A549 (cell line): ENCODE data around the gene CLDN5. TPM values are rescaled to one million over a fixed set of nuclear protein-coding genes. Genes with fewer than 3 reads are reported as not detected.
A peak's percentile ranks its signal among the peaks of the same experiment; 100 is the strongest.

ENCODE experiments used
- ATAC-seq, 2 experiments: fragments of 200-7000 bp in 1 of 2; fragments of >200 bp in 1 of 2; cut with Nextera tagmentation in 1 of 2; cut with Tn5 transposase in 1 of 2; 3 replicates each; pipeline versions ENCODE4 v1.8.0 to v1.9.1; 2018 to 2020; ENCODE audit warnings: mild to moderate bottlenecking in 1 of 2, moderate library complexity in 1 of 2
- CTCF ChIA-PET: fragments of 300-600 bp; sonication (Branson Sonifier 250); formaldehyde crosslinking; extraction: SDS; loops from one replicate; lab custom pipeline; 2021; ENCODE audit warnings: antibody characterized with exemption, inconsistent platforms; lab: Yijun Ruan, JAX
- POLR2A ChIA-PET: fragments of 350-600 bp; formaldehyde crosslinking; extraction: SDS; loops from one replicate; lab custom pipeline; 2021; ENCODE audit warnings: antibody characterized with exemption, inconsistent platforms; lab: Yijun Ruan, JAX
- DNase-seq, 2 experiments: peaks; one replicate each; pipeline versions ENCODE4 v3.0.0 to v3.0.0-alpha.2; 2011 to 2016; ENCODE audit warnings: low read depth in 1 of 2, low spot score in 1 of 2
- FAIRE-seq: peaks from 2 replicates; lab custom pipeline; 2011; peaks lifted over from hg19 to GRCh38; lab: Jason Lieb, UNC
- H3K27ac ChIP-seq, 2 experiments: fragments of >200 bp; sonication (Bioruptor Twin); formaldehyde crosslinking; 3 replicates each; pipeline ENCODE4 v1.5.1; 2016 to 2017
- H3K4me1 ChIP-seq: fragments of >200 bp; sonication (Bioruptor Twin); formaldehyde crosslinking; 3 replicates; pipeline ENCODE4 v1.6.1; 2016
- H3K4me2 ChIP-seq: fragments of >200 bp; sonication (Bioruptor Twin); formaldehyde crosslinking; 3 replicates; pipeline ENCODE4 v1.6.1; 2016
- H3K4me3 ChIP-seq: fragments of >200 bp; sonication (Bioruptor Twin); formaldehyde crosslinking; 3 replicates; pipeline ENCODE4 v1.5.1; 2016
- H3K9me3 ChIP-seq: fragments of >200 bp; sonication (Bioruptor Twin); formaldehyde crosslinking; 3 replicates; pipeline ENCODE4 v1.6.1; 2016
- CHD4 ChIP-seq: fragments of 200-600 bp; sonication (generic); IDR thresholded peaks from 2 replicates; pipeline ENCODE4 v1.6.1; 2016; ENCODE audit warnings: antibody characterized with exemption, mild to moderate bottlenecking, borderline replicate concordance
- GATA3 ChIP-seq: IDR thresholded peaks from 2 replicates; pipeline ENCODE4 v1.6.1; 2012; ENCODE audit warnings: borderline replicate concordance
- NFE2L2 ChIP-seq: fragments of 150-350 bp; conservative IDR thresholded peaks from 2 replicates; pipeline ENCODE4 v1.6.1; 2014; ENCODE audit warnings: low read length
- RARB ChIP-seq: fragments of 250-450 bp; sonication (Bioruptor Pico); IDR thresholded peaks from 2 replicates; pipeline ENCODE4 v1.8.0; 2021; ENCODE audit warnings: mild to moderate bottlenecking, moderate library complexity
- RNF2 ChIP-seq: fragments of 200-600 bp; sonication (generic); IDR thresholded peaks from 2 replicates; pipeline ENCODE4 v1.6.1; 2016; ENCODE audit warnings: low read depth, mild to moderate bottlenecking, antibody characterized with exemption, moderate library complexity, borderline replicate concordance
- SREBF2 ChIP-seq: fragments of 450-650 bp; IDR thresholded peaks from 2 replicates; pipeline ENCODE4 v1.6.1; 2014; ENCODE audit warnings: mild to moderate bottlenecking, moderate library complexity
- ZNF302 ChIP-seq: fragments of 250-450 bp; sonication (Bioruptor Pico); IDR thresholded peaks from 2 replicates; pipeline ENCODE4 v1.9.0; 2021; ENCODE audit warnings: inconsistent platforms, mild to moderate bottlenecking, moderate library complexity
- WGBS: methylation state at CpG from one replicate; pipeline ENCODE4 v1.1.6; 2017; ENCODE audit errors: missing lambda C conversion rate; 5-methylcytosine and 5-hydroxymethylcytosine counted together
- polyA plus RNA-seq, 4 experiments: library from polyadenylated mRNA; depleted of rRNA in 3 of 4; stranded (reverse); fragments of >200 nt; fragmentation: RNase III in 1 of 4; extraction: RNeasy Plus Mini Kit Qiagen cat#74134 plus additional on column Dnase treatment in 1 of 4; gene quantifications; 2 replicates in 3 of 4; 3 replicates in 1 of 4; pipeline ENCODE4 v1.2.3, GENCODE V29; 2011 to 2017
- TF ChIP-seq, protein P1 (sequence below): fragments of 250-450 bp; sonication (Bioruptor Pico); IDR thresholded peaks from 2 replicates; pipeline ENCODE4 v1.5.0; 2021; ENCODE audit warnings: mild to moderate bottlenecking, moderate library complexity, borderline replicate concordance
- TF ChIP-seq, protein P2 (sequence below): fragments of 200-600 bp; sonication (generic); IDR thresholded peaks from 2 replicates; pipeline ENCODE4 v1.6.1; 2016; ENCODE audit warnings: antibody characterized with exemption, mild to moderate bottlenecking, moderate library complexity
- TF ChIP-seq, protein P3 (sequence below): fragments of >200 bp; sonication (Bioruptor Twin); formaldehyde crosslinking; IDR thresholded peaks from 3 replicates; pipeline ENCODE4 v1.5.1; 2016
- TF ChIP-seq, protein P4 (sequence below): fragments of >200 bp; sonication (Bioruptor Twin); formaldehyde crosslinking; IDR thresholded peaks from 2 replicates; pipeline ENCODE4 v1.6.1; 2016
- TF ChIP-seq, protein P5 (sequence below): IDR thresholded peaks from 2 replicates; pipeline ENCODE4 v1.6.1; 2012; ENCODE audit warnings: low read depth, borderline replicate concordance

Gene CLDN5
- polyA plus RNA-seq, 2 of the 4 experiments (the other 2 are of a cell fraction): not detected

DNA sequence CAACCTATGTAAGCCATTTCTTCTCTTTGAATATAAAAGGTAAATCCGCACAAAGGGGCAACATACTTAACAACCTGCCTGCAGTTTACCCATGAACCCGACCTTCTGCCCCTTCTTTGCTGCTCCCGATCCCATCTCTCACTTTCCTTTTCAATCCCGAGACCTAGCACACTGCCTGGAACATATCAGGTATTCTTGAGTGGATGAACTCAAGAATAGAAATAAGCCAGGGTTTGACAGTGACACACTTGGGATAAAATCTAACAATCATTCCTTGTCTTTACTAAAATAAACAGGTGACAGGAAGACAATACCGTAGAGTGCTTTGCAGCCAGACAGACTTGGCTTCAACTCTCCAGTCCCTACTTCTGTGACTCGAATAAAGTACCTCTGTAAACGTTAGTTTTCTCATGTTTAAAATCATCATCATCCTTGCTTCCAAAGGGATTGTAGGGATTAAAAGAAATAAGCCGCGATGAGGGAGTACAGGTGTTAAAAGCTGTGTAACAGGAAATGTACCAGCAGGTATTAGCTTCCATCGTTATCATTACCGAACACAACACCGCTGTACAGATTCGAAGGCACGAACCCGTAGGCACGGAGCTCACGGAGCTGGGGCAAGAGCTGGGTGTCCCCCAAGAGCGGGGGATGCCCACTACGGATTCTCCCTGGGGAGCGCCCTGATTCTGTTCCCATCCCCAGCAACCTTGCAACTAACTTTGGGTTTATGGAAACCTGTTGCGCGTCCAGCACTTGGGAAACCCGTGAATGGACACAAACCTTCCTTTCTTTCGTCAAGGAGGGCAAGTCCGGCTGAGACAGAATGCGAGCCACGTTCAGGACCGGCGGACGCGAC lies 45.9 kb downstream of the CLDN5 start (continued):
- TF ChIP-seq, protein P1, sequence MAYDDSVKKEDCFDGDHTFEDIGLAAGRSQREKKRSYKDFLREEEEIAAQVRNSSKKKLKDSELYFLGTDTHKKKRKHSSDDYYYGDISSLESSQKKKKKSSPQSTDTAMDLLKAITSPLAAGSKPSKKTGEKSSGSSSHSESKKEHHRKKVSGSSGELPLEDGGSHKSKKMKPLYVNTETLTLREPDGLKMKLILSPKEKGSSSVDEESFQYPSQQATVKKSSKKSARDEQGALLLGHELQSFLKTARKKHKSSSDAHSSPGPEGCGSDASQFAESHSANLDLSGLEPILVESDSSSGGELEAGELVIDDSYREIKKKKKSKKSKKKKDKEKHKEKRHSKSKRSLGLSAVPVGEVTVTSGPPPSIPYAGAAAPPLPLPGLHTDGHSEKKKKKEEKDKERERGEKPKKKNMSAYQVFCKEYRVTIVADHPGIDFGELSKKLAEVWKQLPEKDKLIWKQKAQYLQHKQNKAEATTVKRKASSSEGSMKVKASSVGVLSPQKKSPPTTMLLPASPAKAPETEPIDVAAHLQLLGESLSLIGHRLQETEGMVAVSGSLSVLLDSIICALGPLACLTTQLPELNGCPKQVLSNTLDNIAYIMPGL (CRISPR knock-in tag): no peak
- TF ChIP-seq, protein P2, sequence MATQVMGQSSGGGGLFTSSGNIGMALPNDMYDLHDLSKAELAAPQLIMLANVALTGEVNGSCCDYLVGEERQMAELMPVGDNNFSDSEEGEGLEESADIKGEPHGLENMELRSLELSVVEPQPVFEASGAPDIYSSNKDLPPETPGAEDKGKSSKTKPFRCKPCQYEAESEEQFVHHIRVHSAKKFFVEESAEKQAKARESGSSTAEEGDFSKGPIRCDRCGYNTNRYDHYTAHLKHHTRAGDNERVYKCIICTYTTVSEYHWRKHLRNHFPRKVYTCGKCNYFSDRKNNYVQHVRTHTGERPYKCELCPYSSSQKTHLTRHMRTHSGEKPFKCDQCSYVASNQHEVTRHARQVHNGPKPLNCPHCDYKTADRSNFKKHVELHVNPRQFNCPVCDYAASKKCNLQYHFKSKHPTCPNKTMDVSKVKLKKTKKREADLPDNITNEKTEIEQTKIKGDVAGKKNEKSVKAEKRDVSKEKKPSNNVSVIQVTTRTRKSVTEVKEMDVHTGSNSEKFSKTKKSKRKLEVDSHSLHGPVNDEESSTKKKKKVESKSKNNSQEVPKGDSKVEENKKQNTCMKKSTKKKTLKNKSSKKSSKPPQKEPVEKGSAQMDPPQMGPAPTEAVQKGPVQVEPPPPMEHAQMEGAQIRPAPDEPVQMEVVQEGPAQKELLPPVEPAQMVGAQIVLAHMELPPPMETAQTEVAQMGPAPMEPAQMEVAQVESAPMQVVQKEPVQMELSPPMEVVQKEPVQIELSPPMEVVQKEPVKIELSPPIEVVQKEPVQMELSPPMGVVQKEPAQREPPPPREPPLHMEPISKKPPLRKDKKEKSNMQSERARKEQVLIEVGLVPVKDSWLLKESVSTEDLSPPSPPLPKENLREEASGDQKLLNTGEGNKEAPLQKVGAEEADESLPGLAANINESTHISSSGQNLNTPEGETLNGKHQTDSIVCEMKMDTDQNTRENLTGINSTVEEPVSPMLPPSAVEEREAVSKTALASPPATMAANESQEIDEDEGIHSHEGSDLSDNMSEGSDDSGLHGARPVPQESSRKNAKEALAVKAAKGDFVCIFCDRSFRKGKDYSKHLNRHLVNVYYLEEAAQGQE: no peak
- TF ChIP-seq GATA3 (no peak), NFE2L2 (no peak)

DNA sequence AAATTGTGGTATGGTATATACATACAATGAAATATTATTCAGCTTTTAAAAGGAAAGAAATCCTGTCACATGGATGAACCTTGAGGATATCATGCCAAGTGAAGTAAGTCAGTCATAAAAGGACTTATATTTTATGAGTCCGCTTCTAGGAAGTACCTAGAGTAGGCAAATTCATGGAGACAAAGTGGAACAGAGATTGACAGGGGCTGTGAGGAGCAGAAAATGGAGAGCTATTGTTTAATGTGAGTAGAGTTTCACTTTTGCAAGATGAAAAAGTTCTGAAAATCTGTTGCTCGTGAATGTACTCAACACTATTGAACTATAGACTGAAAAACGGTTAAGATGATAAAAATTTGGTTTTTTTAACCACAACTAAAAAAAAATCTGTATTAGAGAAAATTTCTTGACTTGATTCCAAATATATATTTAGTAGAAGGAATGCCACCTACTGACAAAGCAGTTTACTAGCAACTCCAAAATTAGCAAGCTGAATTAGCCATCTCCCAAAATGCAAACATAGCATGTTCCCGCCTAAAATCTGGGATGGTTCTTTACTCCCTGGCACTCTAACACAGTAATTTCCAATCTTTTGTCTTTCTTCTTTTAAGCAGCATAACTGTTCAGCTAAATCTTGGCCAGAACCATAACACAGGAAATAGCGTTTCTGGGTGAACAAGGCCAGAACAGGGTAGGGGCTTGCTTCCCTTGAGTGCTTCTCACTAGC lies 46.7 kb downstream of the CLDN5 start:
- WGBS: 37% methylated on average over 5 of the region's 5 CpGs
- Histone ChIP-seq H3K4me3 (peak overlapping the region; percentile 96), H3K4me1 (peaks cover 13% of the 10 kb centered on the region), H3K27ac (peak overlapping the region in 1 of 2 experiments; percentile 98; a peak in 3 of 6 replicates), H3K4me2 (peak overlapping the region; percentile 98), H3K9me3 (no peaks in the 10 kb centered on the region)
- DNase-seq (no peak), ATAC-seq (no peak), FAIRE-seq (no peak)
- CTCF ChIA-PET: interaction anchor here (0.7 to 1.6 kb wide), 7 partner anchors 11 to 332 kb away, joined by 3 to 6 read pairs (median 3); partner anchors contain the start of gene ESS2
- POLR2A ChIA-PET: no interaction called here
- TF ChIP-seq, protein P3, sequence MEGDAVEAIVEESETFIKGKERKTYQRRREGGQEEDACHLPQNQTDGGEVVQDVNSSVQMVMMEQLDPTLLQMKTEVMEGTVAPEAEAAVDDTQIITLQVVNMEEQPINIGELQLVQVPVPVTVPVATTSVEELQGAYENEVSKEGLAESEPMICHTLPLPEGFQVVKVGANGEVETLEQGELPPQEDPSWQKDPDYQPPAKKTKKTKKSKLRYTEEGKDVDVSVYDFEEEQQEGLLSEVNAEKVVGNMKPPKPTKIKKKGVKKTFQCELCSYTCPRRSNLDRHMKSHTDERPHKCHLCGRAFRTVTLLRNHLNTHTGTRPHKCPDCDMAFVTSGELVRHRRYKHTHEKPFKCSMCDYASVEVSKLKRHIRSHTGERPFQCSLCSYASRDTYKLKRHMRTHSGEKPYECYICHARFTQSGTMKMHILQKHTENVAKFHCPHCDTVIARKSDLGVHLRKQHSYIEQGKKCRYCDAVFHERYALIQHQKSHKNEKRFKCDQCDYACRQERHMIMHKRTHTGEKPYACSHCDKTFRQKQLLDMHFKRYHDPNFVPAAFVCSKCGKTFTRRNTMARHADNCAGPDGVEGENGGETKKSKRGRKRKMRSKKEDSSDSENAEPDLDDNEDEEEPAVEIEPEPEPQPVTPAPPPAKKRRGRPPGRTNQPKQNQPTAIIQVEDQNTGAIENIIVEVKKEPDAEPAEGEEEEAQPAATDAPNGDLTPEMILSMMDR: 0 out of 3 replicates have a peak, but pooled peaks have one; percentile 14
- TF ChIP-seq, protein P4, sequence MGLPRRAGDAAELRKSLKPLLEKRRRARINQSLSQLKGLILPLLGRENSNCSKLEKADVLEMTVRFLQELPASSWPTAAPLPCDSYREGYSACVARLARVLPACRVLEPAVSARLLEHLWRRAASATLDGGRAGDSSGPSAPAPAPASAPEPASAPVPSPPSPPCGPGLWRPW: no peak
- TF ChIP-seq ZNF302 (no peak), CHD4 (no peak), RARB (CRISPR knock-in tag) (no peak), RNF2 (no peak), SREBF2 (no peak)
- TF ChIP-seq, protein P5, sequence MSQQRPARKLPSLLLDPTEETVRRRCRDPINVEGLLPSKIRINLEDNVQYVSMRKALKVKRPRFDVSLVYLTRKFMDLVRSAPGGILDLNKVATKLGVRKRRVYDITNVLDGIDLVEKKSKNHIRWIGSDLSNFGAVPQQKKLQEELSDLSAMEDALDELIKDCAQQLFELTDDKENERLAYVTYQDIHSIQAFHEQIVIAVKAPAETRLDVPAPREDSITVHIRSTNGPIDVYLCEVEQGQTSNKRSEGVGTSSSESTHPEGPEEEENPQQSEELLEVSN: no peak
- TF ChIP-seq, all 56 proteins: peak for 1
